K562 (cell line): ENCODE data around the gene WDR27. TPM values are rescaled to one million over a fixed set of nuclear protein-coding genes. Genes with fewer than 3 reads are reported as not detected.

Experiments
- CCNT2 ChIP-seq: IDR thresholded peaks from 2 replicates; pipeline ENCODE4 v1.6.1; 2011; ENCODE audit warnings: borderline replicate concordance, low read depth, mild to moderate bottlenecking, moderate library complexity, mixed read lengths, low read length; ENCODE audit not compliant: insufficient read length; ENCODE audit errors: extremely low read depth
- FIP1L1 ChIP-seq: fragments of 200-400 bp; formaldehyde crosslinking; IDR thresholded peaks from 2 replicates; pipeline ENCODE4 v1.6.1; 2018; ENCODE audit warnings: mild to moderate bottlenecking, low read depth, low read length; ENCODE audit not compliant: poor library complexity, severe bottlenecking
- HMGXB4 ChIP-seq: sonication (generic); formaldehyde crosslinking; IDR thresholded peaks from 2 replicates; pipeline ENCODE4 v1.8.1; 2023; ENCODE audit warnings: mild to moderate bottlenecking, missing genetic modification reagents
- PHF20 ChIP-seq: fragments of 450-650 bp; IDR thresholded peaks from 2 replicates; pipeline ENCODE4 v1.6.1; 2018; ENCODE audit not compliant: partially characterized antibody
- PHF21A ChIP-seq: fragments of 450-650 bp; IDR thresholded peaks from 2 replicates; pipeline ENCODE4 v1.6.1; 2017; ENCODE audit warnings: low read depth, borderline replicate concordance
- POLR2AphosphoS5 ChIP-seq: IDR thresholded peaks from 2 replicates; pipeline ENCODE4 v1.6.1; 2011; ENCODE audit warnings: mild to moderate bottlenecking, low read depth, low read length, moderate library complexity; ENCODE audit not compliant: control insufficient read depth, insufficient read depth
- TFAP4 ChIP-seq: sonication (generic); formaldehyde crosslinking; IDR thresholded peaks from 2 replicates; pipeline ENCODE4 v1.8.0; 2022; ENCODE audit warnings: missing genetic modification reagents, mild to moderate bottlenecking, moderate library complexity, borderline replicate concordance
- TGIF2 ChIP-seq: sonication (generic); formaldehyde crosslinking; IDR thresholded peaks from 2 replicates; pipeline ENCODE4 v1.8.1; 2022; ENCODE audit warnings: mild to moderate bottlenecking, missing genetic modification reagents, moderate library complexity
- ZBTB9 ChIP-seq: fragments of 450-650 bp; formaldehyde crosslinking; IDR thresholded peaks from 2 replicates; pipeline ENCODE4 v1.4.0; 2020; ENCODE audit warnings: mild to moderate bottlenecking, moderate library complexity
- ZNF311 ChIP-seq: fragments of 250-450 bp; sonication (Bioruptor Pico); IDR thresholded peaks from 2 replicates; pipeline ENCODE4 v1.4.0; 2020; ENCODE audit warnings: mild to moderate bottlenecking, moderate library complexity
- ZNF766 ChIP-seq: fragments of 200-800 bp; sonication (Bioruptor generic); conservative IDR thresholded peaks from 2 replicates; pipeline ENCODE4 v1.6.1; 2016; ENCODE audit warnings: missing genetic modification characterization, missing compliant biosample characterization
- ZNF830 ChIP-seq: fragments of 250-450 bp; sonication (Bioruptor Pico); IDR thresholded peaks from 2 replicates; pipeline ENCODE4 v1.5.0; 2021; ENCODE audit warnings: mild to moderate bottlenecking
- polyA plus RNA-seq, 8 experiments: library from polyadenylated mRNA; depleted of rRNA in 4 of 8; stranded (reverse) in 5 of 8; unstranded in 3 of 8; fragments of >200 nt; fragmentation: Nextera tagmentation in 2 of 8; fragmentation: Illumina TruSeq in 1 of 8; extraction: Ambion mirVana in 2 of 8; extraction: Trizol in 1 of 8; gene quantifications; 2 replicates each; pipeline versions ENCODE4 v1.2.1 to v1.2.3, GENCODE V29; 2011 to 2014; ENCODE audit warnings: inconsistent platforms in 1 of 8, missing spikeins in 1 of 8
- total RNA-seq, 7 experiments: library from RNA; depleted of rRNA in 6 of 7; stranded (reverse); fragments of >200 nt in 6 of 7; fragmentation: Illumina TruSeq in 2 of 7; extraction: Trizol in 2 of 7; gene quantifications; 2 replicates each; pipeline versions ENCODE4 v1.2.1 to v1.2.3, GENCODE V29; 2011 to 2021; ENCODE audit warnings: low replicate concordance in 1 of 7
- TF ChIP-seq, protein P1 (sequence below), 2 experiments: fragments of 450-650 bp in 1 of 2; IDR thresholded peaks; 2 replicates each; pipeline ENCODE4 v1.6.1; 2011 to 2017; ENCODE audit warnings: low read depth in 2 of 2, antibody characterized with exemption in 1 of 2, borderline replicate concordance in 1 of 2, low read length in 1 of 2, mild to moderate bottlenecking in 1 of 2, mixed read lengths in 1 of 2; ENCODE audit not compliant: control insufficient read depth in 1 of 2
- TF ChIP-seq, protein P2 (sequence below), 2 experiments: IDR thresholded peaks; 2 replicates each; pipeline ENCODE4 v1.6.1; 2011; ENCODE audit warnings: borderline replicate concordance in 1 of 2, control low read depth in 1 of 2, low read depth in 1 of 2, low read length in 1 of 2, mild to moderate bottlenecking in 1 of 2, mixed read lengths in 1 of 2, moderate library complexity in 1 of 2; ENCODE audit not compliant: insufficient read depth in 1 of 2, insufficient read length in 1 of 2, poor library complexity in 1 of 2, severe bottlenecking in 1 of 2; ENCODE audit errors: extremely low read depth in 1 of 2
- TF ChIP-seq, protein P3 (sequence below): fragments of 200-800 bp; sonication (Bioruptor generic); IDR thresholded peaks from 2 replicates; pipeline ENCODE4 v1.6.1; 2017; ENCODE audit warnings: missing genetic modification characterization, missing compliant biosample characterization

WDR27 gene
- total and polyA plus RNA-seq, 9 of the 15 experiments (the other 6 are each of a cell fraction or from before 2014, with no cell fraction given) = 4.3 to 77.2 (median 22.7) TPM

DNA sequence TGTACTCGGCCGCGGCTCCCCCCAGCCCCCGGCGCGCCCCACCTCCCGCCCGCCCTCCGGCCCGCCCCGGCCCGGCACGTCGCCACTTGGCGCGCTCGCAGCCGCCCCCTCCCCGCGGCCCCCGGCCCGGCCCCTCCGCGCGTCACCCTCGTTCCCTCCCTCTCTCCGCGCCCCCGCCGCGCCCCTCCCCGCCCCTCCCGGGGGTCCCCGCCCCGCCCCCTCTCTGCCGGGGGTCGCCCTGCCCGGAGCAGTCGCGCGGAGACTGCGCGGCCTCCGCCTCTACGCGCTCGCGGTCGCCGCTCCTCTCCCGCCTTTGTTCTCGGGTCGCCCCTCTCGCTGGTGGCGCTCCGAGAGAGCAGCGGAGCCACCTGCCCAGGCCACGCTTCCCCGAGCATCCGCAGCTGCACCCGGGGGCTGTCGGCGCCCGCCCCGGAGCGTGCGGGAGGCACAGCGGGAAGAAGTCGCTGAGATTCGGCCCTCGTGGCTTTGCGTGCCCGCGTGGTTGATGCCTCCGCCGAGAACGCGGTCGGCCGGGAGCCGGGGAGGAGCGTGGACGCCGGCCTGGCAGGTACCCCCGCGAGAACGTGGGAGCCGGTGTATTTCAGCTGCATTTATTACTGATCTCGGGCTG lies 22.8 kb upstream of the WDR27 start, which contains the start of gene PHF10 (continued):
- TF ChIP-seq, protein P1, sequence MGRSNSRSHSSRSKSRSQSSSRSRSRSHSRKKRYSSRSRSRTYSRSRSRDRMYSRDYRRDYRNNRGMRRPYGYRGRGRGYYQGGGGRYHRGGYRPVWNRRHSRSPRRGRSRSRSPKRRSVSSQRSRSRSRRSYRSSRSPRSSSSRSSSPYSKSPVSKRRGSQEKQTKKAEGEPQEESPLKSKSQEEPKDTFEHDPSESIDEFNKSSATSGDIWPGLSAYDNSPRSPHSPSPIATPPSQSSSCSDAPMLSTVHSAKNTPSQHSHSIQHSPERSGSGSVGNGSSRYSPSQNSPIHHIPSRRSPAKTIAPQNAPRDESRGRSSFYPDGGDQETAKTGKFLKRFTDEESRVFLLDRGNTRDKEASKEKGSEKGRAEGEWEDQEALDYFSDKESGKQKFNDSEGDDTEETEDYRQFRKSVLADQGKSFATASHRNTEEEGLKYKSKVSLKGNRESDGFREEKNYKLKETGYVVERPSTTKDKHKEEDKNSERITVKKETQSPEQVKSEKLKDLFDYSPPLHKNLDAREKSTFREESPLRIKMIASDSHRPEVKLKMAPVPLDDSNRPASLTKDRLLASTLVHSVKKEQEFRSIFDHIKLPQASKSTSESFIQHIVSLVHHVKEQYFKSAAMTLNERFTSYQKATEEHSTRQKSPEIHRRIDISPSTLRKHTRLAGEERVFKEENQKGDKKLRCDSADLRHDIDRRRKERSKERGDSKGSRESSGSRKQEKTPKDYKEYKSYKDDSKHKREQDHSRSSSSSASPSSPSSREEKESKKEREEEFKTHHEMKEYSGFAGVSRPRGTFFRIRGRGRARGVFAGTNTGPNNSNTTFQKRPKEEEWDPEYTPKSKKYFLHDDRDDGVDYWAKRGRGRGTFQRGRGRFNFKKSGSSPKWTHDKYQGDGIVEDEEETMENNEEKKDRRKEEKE (IDR thresholded peaks at IDR 0.05; ENCODE audit: borderline replicate concordance in 1 of 2, control insufficient read depth in 1 of 2, low read depth in 2 of 2, low read length in 1 of 2) = no peak
- TF ChIP-seq ZBTB9 (CRISPR knock-in tag) = no peak
- no peak for TF ChIP-seq POLR2AphosphoS5
- no peak for TF ChIP-seq ZNF766 (CRISPR knock-in tag)
- TF ChIP-seq, protein P2, sequence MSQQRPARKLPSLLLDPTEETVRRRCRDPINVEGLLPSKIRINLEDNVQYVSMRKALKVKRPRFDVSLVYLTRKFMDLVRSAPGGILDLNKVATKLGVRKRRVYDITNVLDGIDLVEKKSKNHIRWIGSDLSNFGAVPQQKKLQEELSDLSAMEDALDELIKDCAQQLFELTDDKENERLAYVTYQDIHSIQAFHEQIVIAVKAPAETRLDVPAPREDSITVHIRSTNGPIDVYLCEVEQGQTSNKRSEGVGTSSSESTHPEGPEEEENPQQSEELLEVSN (IDR thresholded peaks at IDR 0.05; ENCODE audit: borderline replicate concordance in 1 of 2, extremely low read depth in 1 of 2, insufficient read depth in 1 of 2, insufficient read length in 1 of 2, low read depth in 1 of 2, low read length in 1 of 2, poor library complexity in 1 of 2, severe bottlenecking in 1 of 2) = peak; percentile 83 to 91
- 0 out of 2 replicates have a peak, but pooled peaks have one; percentile 35 for TF ChIP-seq PHF21A
- TF ChIP-seq ZNF830 = peak; percentile 40; the same call in 1 of the 2 replicates
- TF ChIP-seq HMGXB4 (CRISPR knock-in tag) = peak; percentile 75; the same call in 1 of the 2 replicates
- TF ChIP-seq FIP1L1 = peak; percentile 65
- TF ChIP-seq CCNT2 = peak; percentile 32
- no peak for TF ChIP-seq ZNF311 (CRISPR knock-in tag)
- peak; percentile 79; the same call in 1 of the 2 replicates for TF ChIP-seq TGIF2 (CRISPR knock-in tag)
- TF ChIP-seq, protein P3, sequence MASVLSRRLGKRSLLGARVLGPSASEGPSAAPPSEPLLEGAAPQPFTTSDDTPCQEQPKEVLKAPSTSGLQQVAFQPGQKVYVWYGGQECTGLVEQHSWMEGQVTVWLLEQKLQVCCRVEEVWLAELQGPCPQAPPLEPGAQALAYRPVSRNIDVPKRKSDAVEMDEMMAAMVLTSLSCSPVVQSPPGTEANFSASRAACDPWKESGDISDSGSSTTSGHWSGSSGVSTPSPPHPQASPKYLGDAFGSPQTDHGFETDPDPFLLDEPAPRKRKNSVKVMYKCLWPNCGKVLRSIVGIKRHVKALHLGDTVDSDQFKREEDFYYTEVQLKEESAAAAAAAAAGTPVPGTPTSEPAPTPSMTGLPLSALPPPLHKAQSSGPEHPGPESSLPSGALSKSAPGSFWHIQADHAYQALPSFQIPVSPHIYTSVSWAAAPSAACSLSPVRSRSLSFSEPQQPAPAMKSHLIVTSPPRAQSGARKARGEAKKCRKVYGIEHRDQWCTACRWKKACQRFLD = peak; percentile 35; the same call in 1 of the 2 replicates
- peak; percentile 66 for TF ChIP-seq PHF20
- TF ChIP-seq TFAP4 (CRISPR knock-in tag) = peak; percentile 84
